Glomerular endothelial cell (primary cell): ENCODE data around the gene DSTN. TPM values are rescaled to one million over a fixed set of nuclear protein-coding genes. Genes with fewer than 3 reads are reported as not detected.

Experiments used
- DNase-seq: peaks from one replicate; pipeline ENCODE4 v3.0.0-alpha.2; 2011; ENCODE audit warnings: low read depth, low spot score; ENCODE audit errors: extremely low read depth
- total RNA-seq: library from RNA; depleted of rRNA; stranded (reverse); fragments of >200 nt; gene quantifications from 2 replicates; pipeline ENCODE4 v1.2.3, GENCODE V29; 2015

The DSTN gene
- total RNA-seq, 1 donor from 2014 or later: 286 TPM

GRCh38 chr20:17622086-17622850 lies 52.4 kb downstream of the DSTN start:
- no peak for DNase-seq

- DNase-seq: no peak
Observed at GRCh38 chr20:17622851-17623508, 53.1 kb downstream of the DSTN start.

GRCh38 chr20:17624070-17624469 lies 54.2 kb downstream of the DSTN start:
- no peak for DNase-seq

DNA sequence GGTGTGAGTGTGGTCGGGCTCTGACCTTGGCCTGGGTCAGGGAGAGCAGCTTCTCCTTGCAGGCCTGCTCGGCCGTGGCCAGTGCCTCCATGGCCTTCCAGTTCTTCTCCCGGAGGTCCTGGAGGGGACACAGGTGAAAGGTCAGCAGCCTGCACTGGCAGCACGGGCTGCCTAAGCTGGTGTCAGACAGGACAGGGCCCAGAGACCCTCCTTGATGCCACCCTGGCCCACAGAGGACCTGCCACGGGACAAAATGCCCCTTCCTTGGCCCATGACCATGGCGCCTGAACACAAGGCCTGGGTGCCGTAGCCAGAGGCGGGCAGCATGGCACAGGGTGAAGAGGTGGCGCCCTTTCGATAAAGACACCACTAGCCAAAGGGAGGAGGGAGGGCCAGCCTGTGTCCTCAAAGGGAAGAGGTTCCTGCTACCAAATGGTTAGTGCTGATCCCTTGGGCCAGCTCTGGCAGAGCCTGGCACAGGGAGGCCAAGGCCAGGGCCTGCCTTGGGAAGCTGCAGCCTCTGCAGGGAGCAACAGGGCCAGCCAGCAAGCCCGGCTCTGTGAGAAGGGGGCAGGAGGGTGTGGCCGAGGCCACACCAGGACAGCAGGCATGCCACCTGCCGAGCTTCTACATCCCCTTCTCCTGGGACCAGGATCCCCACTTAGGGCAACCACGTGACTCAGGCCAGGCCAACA lies 54.8 kb downstream of the DSTN start:
- no peak for DNase-seq

GRCh38 chr20:17625246-17626051 lies 55.6 kb downstream of the DSTN start:
- DNase-seq: no peak

DNA sequence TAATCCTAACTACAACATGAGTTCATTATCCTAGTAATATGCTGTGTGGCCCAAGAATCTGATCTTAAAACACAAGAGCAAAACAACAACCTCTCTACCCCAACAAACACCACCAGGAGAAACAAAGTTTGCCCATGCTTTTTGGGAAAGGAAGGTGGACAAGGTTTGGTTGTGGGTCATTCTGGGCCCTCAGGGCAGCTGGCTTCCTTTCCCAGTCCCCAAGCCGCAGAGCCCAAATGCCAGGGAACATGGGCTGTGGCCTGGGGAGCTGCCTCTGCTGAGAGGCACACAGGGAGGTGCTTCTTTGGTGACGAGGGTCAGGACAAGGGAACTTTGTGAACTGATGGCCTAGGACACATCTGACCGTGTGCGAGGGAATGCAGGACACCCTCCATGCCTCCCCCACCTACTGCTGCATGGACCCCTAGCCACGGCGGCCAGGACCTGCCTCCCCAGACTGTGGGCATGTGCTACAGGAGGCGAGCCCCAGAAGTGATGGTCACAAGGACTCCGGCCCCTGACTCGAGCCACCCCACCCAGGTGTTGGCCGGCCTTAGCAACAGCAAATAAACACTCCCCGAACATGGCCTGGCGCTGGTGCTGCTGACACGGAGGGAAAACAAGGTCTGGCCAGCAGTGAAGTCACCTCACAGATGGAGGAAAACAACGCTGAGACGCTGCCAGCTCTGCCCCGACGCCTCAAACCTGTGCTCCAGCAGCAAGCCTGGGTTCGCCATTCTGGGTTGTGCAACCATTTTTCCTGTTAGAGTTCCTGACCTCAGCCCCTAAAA lies 56.5 kb downstream of the DSTN start:
- no peak for DNase-seq

GRCh38 chr20:17627101-17627955 lies 57.5 kb downstream of the DSTN start:
- no peak for DNase-seq

DNA sequence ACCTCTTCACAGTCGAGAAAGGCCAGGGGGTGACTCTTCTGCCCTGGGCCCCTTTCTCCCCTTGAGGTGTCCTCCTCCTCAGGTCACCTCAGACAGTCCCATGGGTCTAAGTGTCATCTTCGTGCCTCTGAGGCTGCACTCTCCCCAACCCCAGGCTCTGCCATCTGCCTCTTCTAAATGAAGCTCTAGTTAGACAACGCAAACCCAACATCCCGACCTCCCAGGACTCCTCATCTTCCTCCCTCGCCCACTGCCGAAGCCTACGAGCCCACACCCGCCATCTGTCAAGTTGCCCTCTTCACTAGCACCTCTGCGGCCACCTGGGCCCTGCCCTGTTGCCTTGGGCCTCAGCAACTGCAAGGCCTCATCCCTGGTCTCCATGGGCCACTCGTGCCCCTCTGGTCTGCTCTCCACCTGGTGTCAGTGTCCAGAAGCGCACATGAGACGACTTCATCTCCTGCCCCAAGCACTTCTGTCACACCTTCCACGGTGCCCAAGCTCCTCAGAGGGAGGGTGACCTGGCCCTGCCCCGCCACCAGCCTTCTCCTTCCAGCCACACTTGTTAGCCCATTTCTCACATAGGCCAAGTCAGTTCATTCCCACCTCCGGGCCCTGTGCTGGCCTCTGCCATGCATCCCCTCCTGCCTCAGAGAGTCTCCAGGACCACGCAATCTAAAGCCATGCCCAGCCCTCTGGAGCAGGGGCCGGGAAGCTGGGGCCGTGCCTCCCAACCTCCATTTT lies 58.4 kb downstream of the DSTN start:
- DNase-seq: no peak

DNA sequence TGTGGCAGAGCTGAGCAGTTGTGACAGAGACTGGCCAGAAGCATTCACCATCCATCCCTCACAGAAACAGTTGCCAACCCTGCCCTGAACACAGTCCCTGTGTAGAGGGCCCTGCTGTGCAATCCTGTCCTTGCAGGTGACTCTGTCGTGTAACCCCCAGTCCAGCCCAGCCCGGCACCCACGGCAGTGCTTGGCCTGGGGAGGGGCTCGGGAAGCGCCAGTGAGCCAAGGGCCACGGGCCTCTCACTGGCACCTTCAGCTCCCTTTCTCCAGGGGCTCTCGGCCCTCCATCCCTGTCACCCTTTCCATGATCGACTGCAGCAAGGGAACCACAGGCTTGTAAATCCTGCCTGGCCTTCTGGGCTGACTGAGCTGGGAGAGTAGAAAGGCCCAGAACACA lies 59.1 kb downstream of the DSTN start:
- DNase-seq: no peak

GRCh38 chr20:17629678-17630089 lies 59.8 kb downstream of the DSTN start:
- DNase-seq: no peak

- no peak for DNase-seq
Observed at GRCh38 chr20:17630151-17630805, 60.4 kb downstream of the DSTN start.

- DNase-seq: no peak
Observed at GRCh38 chr20:17630806-17631195, 60.9 kb downstream of the DSTN start.

DNA sequence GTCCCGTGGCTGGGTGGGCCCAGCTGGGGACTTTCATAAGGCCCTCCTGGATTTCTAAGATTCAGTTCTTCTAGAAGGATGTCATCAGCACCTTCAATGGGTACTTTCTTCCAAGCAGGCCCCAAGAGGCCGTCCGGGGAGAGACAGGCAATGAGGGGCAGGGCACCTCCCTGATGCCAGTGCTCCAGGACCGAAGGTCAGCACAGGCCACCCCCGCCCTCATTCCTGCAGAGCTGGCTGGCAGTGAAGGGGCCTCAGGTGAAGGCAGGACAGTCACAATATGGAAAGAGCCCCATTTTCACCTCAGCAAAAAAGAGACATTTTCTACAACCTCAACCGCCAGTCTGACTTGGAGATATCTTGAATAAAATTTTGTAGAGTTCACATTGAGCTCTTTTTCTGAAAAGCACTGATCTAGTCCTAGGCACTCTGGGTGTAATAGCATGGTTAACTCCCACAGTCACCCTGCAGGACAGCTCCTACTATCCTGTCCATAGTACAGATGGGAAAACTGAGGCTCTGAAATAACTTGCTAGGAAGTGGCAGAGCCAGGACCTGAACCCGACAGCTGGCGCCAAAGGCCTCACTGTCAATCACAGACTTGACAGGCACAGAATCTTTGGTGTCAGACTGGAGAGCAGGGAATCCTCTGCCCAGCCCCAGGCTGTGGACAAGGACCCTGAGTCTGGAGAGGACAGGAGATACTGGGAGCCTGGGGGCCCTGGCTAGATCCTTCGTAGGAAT lies 61.9 kb downstream of the DSTN start:
- no peak for DNase-seq

DNA sequence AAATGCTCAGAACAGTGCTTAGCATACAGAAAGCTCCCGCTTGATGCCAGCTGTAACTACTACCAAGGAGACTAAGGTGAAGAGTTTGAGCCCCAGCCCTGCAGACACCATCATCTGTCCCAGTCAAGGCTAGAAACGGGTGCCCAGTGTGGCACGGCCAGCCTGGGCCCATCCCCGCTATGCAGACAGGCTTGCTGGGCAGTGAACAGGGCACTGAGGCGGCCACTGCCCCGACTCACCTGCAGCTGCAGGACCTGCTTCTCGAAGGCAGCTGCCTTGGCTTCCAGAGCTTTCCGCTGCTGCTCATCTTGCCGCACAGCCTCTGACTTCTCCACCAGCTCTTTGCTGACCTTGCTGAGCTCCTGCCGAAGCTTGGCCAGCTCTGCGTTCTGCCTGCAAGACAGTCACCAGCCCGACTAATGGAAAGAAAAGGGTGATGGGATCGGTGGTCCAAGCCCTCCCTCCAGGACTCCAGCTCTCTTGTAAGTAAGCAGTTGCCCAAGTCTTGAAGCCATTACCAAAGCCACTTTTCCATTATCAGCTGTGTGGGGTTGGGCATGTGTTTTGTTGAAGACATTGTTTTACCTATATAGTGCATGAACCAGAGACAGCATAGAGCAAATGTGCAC lies 63.5 kb downstream of the DSTN start:
- no peak for DNase-seq

DNA sequence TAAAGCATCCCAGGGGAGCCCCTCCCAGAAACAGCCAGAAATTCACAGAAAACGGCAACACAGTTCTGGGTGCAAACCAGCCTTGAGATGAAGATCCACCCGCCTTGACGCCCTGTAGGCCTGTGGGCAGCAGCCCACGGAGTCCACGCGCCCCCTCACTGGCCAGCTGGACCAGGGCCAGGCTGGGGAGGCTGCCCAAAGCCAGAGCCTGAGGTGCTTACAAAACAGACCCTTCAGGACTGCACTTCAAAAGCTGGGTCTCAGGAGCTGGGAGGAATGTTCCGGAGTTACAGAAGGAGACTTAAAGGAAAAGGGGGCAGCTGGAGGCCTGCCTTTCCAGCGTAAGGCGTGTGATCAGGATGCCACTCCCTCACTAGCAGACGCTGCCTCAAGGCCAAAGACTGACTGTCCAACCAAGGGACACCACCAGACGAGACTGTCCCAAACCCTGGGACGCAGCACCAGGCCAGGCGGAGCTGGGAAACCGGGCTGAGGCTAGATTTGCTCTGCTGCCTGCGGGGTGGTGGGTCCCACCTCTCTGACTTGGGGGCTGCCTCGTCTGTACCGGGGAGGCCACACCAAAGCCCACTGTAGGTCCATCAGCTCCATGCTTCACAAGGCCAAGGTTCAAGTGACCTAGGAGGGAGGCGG lies 64.1 kb downstream of the DSTN start:
- DNase-seq: no peak

DNA sequence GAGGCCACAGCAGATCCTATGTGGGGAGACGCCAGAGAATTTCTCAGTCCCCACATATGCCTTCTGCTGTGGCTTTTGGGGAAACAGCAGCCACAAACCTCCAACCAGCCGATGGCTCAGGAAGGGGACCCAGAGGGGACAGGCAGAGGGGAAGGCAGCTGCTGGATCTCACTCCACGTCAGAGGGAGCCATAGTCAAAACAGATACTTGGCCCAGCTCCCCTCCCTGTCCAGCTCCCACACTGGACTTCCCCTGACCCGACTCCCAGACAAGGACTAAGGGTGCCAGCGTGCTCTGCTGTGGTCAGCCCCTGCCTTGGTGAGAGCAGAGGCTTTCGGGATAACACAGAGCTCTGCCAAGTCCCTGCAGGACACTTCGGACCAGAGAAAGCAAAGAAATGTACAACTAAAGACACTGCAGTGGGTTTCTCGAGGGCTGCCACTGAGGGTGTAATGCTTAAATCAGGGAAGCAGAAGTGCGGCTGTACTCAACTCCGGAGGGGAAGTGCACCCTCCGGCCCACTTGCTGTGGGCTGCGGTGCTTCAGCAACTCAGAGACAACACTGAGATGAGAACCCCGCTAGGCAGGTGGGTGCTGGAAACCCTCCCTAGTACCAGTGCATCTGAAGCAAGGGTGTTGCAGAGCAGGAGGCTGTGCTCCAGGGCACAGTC lies 64.9 kb downstream of the DSTN start:
- DNase-seq: no peak
